Activated CD4-positive, alpha-beta T cell treated with anti-CD3 and anti-CD28 coated beads, Interleukin-2, Interleukin-4, amounts not matched to agents 100 ng/mL and 50 ng/mL, durations not matched to agents 16 hours and 8 hours (primary cell): ENCODE data around the gene KAT2B.
A peak's percentile ranks its signal among the peaks of the same experiment; 100 is the strongest.

Experiments used
- DNase-seq: peaks from one replicate; pipeline ENCODE4 v3.0.0-alpha.2; 2020; ENCODE audit warnings: low spot score

Gene KAT2B

DNA sequence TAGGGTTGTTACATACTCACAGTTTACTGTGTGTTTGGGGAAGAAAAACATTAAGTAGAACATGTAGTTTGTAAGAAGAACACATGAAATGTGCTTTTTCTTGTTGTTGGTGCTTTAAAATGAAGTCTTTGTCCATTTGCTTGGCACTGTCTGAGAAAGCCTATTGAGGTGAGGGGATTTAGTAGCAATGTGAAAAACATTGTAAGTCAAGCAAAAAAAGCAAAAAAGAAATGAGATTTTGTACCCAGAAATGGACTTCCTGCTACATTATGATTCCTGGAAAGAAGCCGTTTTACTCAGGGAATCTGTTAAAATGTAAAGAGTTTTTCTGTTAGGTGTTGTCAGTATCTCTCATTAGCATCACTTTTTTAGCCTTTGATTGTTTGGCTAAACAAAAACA lies 59.9 kb downstream of the KAT2B start:
- DNase-seq: peak; percentile 17

DNA sequence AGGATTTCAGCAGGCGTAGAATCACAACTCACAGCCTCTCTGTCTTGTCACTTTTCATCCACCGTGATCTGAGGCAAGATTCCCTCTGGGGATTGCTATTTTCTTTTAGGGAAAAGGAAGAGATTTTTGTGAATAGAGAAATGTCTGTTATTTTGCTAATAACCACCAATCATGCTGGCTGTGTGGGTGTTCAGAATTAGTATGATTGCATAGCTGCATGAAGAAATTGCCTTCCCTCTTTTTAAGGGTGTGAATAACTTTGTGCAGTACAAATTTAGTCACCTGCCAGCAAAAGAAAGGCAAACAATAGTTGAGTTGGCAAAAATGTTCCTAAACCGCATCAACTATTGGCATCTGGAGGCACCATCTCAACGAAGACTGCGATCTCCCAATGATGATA lies 60.8 kb downstream of the KAT2B start:
- no peak for DNase-seq

DNA sequence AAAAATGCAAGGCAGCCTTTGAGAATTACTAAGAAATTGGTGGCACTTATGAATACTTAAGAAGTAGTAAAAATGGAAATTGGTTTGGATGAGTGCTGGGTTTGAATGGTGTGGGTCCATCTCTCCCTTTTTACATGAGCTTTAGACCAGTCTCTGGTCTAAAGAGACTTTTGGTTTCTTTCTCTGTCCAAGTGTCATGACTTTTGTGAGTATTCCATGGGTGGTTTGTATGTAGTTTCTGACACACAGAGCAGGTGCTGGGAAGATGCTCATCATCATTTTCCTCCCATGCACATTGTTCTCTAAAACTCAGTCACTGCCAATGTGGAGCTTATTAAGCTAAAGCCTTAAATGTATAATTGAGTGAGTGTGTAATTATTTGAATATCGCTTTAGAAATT lies 63.5 kb downstream of the KAT2B start:
- DNase-seq: no peak

DNA sequence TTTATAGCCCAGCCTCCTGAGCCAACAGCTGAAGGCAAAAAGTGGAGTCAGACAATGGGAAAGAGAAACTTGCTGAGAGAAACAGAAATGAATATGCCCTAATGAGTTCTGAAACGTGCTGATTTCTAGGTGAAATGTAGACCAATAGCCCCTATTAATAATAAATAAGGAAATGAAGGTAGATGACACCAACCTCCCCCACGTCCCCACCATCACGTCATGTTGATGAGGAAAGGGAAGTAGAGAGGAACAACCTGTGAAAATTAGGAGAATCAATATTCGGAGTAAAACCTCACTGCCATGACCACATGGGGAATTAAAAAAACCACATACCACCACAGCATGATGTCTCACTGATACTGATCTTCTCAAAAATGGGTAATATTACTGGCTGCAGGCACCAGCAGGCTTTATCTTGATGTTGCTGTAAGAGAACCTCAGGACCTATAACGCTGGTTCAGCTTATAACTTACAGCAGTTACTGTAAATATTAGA lies 64.0 kb downstream of the KAT2B start:
- DNase-seq: peak; percentile 78

DNA sequence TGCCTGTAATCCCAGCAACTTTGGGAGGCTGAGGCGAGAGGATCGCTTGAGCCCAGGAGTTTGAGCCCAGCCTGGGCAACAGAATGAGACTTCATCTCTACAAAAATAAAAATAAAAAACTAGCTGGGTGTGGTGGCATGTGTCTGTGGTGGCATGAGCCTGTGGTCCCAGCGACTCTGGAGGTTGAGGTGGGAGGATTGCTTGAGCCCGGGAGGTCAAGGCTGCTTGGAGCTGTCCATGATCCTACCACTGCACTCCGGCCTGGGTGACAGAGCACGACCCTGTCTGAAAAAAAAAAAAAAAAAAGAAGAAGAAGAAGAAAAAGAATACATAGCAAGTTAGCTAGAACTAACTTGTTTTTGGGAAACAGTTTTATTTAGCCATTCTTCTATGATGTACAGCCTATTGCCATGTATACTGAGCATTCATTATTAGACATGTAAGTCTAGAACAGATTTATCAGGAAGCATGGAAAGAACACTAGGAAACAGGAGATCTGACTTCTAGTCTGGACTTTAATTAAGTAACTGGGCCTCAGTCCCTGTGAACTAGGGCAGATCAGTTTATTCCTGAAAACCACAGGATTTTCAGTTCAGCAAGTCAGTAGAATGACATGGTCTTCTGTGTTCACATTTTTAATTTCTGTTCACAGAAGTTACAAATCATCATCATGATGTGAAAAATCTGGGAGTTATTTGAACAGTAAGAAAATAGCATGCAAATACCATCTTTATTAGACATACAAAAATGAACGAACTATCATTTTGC lies 65.5 kb downstream of the KAT2B start:
- DNase-seq: no peak

DNA sequence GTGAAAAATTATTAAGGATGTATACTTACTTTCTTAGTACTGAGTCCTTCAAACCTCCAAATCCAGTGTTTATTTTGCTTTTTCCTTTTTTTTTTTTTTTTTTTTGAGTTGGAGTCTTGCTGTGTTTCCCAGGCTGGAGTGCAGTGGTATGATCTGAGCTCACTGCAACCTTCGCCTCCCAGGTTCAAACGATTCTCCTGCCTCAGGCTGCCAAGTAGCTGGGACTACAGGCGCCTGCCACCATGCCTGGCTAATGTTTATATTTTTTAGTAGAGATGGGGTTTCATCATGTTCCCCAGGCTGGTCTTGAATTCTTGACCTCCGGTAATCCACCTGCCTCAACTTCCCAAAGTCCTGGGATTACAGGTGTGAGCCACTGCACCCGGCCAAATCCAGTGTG lies 67.5 kb downstream of the KAT2B start:
- no peak for DNase-seq

DNA sequence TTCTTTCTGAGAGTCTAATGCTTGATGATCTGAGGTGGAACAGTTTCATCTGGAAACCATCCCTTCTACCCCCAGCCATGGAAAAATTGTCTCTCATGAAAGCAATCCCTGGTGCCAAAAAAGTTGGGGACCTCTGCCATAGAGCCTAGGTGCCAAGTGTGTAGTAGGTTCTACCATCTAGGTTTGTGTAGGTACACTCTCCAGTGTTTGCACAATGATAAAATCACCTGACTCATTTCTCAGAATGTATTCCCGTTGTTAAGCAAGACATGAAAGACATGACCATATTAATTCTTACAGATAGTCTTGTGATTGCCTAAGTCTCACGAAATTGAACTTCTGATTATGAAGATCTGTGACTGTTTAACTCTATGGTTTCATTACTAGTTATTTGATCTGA lies 68.6 kb downstream of the KAT2B start:
- DNase-seq: no peak

DNA sequence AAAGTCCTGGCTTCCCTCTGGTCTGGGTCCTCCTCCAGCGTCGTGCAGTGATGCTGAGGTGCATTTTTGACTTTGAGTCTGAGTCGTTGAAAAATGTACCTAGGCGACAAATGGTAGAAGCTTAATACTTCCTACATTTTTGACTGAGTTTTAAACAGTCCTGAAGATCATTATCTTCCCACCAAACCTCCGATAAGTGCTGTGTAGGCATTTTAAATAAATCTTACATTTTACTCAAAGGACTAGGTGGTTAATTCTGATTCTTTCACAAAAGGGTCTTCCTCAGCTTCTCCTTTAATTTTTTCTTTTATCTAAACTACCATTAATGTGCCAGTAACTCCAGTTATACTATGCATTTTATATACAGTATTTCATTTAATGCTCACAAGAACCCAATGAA lies 70.6 kb downstream of the KAT2B start:
- DNase-seq: no peak

DNA sequence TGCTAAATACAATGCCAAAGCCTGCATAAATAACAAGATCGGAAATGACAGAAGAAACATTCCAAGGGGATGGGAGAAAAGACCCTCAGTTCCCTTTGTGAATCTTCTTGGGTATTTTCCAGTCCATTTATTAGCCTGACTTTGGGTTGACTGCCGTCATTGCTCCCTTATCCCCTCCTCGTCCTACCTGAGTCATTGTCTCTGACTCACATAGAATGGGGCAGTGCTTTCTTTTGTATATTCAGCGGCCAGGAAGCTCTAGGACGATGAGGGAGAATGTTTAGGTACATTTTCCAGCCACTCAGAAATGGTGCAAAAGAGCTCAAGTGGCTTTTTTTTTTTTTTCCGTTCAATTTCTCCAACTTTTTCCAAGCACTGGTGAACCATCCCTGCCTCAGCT lies 71.6 kb downstream of the KAT2B start:
- no peak for DNase-seq

DNA sequence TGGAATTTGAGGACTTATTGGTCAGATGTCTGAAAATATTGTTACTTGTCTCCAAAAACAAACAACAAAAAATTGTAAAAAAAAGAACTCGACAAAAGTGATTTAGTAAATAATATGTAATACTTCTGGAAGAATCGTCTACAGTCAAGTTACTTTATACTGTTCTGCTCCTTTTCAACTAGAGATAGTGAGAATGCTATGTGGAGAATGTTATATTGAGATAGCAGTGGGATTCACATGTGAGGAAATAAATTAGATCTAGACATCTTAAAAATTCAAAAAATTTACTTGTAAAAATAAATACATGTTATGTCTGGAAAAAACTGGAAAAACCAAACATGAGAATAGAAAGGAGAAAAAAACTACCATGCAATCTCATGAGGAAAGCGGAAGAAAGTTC lies 80.8 kb downstream of the KAT2B start:
- DNase-seq: no peak

DNA sequence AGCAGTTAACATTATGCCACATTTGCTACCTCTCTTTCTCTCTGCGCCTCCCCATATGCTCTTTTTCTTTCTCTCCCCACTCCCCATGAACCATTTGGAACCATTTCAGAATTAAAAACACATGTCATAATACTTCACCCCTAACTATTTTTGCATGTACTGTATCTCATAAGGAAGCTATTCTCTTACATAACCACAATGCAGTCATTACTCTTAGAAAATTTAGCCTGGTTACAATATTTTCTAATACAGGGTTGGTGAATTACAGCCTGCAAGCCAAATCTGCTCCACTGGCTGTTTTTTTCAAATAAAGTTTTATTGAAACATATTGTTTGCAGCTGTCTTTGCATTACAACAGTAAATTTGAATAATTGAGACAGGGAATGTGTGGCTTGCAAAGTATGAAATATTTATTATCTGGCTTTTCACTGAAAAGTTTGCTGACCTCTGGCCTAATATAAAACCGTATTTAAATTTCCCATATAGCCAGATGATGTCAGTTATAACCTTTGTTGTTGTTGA lies 82.9 kb downstream of the KAT2B start:
- no peak for DNase-seq

DNA sequence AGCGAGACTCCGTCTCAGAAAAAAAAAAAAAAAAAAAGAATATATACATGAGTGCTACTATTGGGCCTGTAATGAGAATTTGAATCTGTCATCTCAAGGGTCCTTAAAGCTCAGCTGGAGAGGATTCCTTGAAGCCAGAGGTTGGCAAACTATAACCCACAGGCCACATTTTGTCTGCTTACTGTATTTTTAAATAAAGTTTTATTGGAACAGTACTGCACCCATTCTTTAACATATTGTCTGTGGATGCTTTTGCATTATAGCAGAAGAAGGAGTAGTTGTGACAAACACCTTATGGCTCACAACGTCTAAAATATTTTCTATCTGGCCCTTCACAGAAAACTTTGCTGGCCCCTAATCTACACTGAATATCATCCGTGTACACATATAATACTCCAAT lies 85.0 kb downstream of the KAT2B start:
- DNase-seq: no peak

DNA sequence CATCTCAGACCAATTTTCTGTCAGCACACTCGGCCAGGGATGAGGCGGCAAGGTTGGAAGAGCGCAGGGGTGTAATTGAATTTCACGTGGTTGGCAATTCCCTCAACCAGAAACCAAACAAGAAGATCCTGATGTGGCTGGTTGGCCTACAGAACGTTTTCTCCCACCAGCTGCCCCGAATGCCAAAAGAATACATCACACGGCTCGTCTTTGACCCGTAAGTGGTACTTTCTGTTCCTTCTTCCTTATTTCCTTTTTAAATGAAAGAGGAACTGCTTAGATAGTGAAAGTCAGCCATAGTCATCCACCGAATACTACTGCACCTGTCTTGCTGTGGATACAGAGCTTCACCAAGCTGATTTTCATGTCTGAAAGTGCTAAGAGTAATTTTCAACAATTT lies 85.7 kb downstream of the KAT2B start:
- DNase-seq: no peak

DNA sequence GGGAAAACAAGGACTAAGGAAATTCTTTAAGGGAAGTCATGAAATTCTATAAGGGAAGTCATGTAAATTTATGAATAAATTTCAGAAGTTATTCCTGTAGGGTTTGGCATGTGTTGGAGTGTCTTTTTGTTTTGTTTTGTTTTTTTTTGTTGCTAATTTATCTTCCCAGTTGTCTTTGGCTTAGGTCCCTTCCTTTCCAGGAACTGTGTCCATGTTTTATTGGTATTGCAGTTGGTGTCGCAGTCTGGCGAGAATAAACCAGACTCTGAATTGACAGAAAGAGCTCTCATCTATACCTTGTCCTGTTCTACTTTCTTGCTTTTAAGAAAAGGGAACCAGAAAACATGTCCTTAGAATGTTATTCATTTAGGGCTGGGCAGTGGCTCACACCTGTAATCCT lies 88.1 kb downstream of the KAT2B start:
- DNase-seq: no peak

DNA sequence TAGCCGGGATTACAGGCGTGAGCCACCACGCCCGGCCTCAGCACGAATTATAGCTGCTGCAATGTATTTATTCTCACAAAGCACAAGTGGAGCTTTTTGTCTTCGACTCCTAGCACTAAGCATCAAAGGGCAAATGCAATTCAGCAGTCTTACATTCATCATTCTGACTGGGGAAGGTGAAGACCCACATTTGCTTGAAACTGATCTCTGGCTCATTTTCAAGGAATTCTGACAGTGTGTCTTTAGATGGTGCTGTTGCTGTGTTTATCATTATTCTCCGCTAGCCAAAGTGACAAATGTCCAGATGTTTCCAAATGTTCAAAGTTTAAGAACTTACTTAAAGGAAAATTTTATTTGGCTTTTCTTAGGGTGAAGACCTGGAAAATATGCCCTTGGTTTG lies 89.9 kb downstream of the KAT2B start:
- DNase-seq: no peak

DNA sequence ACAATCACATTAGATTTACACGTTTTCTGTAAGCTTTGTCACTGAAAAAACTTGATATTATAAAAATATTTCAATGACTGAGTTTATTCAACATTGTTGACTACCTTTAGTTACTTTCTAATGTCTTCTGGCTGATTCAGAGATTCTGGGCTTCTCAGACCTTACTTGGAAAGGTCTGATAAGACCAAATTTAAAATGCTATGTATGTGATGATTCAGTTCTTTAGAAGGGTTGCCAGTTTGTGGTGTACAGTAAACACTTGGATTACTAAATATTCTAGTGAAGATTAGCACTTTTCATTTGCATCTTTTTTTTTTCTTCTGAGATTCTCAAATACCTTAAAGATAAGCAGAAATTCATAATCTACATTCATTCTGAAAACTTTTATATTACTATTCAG lies 96.0 kb downstream of the KAT2B start:
- DNase-seq: no peak

DNA sequence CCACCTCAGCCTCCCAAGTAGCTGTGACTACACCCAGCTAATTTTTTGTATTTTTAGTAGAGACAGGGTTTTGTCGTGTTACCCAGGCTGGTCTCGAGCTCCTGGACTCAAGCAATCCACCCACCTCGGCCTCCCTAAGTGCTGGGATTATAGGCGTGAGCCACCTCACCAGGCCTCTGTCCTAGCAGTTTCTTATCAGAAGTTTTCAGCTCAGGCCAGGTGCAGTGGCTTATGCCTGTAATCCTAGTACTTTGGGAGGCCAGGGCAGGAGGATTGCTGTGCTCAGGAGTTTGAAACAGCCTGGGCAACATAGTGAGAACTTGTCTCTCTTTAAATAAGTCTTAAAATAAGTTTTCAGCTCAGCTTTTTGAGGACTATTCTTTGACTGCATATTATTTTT lies 97.4 kb downstream of the KAT2B start:
- DNase-seq: no peak

DNA sequence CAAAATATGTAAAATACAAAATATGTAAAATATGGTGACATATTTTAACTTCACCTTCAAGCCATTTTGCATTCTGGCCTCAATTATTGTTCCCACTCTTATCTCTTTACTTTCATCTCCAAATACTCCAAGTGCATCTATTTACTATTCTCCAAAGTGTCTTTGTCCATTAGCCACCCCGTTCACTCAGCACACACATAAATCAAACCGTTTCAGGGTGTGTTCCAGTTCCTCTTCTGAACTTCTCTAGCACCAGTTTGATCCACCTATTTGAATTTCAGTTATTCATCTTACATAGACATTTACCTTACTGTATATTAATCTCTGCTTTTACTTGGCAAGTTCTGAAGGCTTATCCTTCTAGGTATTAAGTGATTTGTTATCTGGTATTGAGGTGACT lies 100.6 kb downstream of the KAT2B start:
- no peak for DNase-seq

DNA sequence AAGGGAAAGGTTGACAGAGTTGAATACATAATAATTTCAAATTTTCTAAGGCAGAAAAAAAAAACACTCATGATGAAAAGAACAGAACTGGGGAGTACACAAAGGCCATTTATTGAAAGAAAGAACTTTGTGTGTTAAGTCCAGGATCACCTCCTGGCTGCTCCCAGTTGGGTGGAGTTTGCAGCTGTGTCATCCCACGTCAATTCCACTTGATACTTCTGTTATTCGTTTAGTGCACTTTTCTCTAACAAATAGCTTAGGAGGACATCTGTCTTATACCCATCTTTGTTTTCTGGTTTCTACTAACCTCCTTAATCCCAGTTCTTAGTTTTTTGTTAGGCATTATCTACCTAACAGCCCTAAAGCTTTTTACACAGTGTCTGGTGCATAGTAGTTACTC lies 101.1 kb downstream of the KAT2B start:
- no peak for DNase-seq

DNA sequence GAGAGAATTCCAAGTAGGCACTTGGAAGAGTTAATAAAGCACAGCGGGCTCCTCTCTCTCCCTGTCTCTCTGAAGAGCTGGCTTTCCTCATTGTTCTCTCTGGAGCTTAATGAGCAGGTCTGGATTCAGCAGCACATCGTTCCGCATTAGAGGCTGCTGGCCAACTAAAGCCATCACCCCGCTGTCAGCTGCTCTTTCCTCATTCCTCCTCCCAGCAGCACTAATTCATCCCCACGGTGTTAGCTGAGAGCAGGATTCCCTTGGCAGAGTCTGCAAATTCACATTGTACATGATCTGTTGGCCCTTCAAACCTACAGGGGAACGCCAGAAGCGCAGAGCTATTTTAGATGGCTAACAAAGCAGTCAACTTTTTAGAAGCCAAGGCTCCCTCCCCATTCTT lies 101.6 kb downstream of the KAT2B start:
- no peak for DNase-seq

DNA sequence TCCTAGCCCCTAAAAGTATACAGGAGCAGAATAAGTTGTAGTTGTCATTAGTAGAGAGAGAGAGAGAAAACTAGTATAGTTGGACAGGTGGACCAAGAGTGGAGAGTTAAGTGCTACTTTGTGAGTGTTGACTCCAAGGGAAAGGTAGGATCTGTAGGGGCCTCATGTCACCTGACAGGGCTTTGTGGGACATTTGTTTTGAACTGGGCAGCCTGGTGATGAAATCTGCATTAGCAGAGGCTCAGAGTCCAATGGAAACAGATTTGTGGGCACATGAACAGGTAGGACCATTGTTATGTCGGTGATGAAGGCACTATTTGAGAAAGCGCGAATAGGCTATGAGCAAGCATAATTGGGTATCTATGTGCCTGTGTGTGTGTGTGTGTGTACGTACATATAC lies 102.3 kb downstream of the KAT2B start:
- DNase-seq: no peak

DNA sequence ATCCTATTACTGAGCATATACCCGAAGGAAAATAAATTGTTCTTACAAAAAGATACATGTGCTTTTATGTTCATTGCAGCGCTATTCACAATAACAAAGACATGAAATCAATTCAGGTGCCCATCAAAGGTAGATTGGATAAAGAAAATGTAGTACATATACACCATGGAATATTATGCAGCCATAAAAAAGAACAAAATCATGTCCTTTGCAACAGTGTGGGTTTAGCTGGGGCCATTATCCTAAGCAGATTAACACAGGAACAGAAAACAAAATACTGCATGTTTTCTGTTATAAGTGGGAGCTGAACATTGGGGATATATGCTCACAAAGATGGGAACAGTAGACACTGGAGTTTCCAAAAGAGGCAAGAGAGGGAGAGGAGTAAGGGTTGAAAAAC lies 103.3 kb downstream of the KAT2B start:
- no peak for DNase-seq

DNA sequence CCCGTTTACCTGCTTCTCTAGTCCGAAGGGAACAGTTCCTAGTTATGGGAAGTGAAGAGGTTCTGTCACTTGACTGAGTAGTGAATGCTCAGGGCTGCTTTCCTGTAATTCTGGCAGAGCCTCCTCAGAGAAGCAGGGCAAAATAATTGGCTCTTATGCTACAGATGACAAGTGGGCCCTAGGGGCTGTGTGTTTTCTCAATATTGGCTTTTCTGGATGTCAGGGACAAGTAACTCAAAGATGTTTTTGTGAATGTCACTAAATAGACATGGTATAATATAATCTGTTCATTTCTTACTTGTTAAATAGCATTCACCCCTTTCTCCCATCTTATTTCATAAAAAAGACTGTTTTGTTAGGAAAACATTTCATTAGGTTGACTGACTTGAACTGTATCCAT lies 105.6 kb downstream of the KAT2B start:
- no peak for DNase-seq

DNA sequence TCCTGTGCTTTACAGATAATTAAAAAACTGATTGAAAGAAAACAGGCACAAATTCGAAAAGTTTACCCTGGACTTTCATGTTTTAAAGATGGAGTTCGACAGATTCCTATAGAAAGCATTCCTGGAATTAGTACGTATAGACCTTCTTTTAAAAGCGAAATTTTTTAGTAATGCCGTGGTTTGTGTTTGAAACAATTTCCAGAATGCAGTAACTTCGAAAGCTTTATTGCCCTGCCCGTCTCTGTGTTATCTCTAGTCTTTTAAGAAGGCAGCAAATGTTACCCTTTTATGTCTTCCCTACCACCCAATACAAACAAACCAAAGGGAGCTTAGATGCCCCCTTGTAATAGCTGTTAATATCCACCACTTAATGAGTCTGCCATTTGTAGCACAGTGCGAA lies 106.1 kb downstream of the KAT2B start:
- no peak for DNase-seq
